Adrenal gland (tissue), 12 donors: Measurements from ENCODE around the gene HSFX2. TPM values are rescaled to one million over a fixed set of nuclear protein-coding genes. Genes with fewer than 3 reads are reported as not detected.
"Not testable (repeated sequence)": the region's sequence is repeated elsewhere in the genome, so short reads cannot be mapped to it uniquely, and the experiment has no call there.

Experiments
- DNase-seq, 7 donors: peaks; one replicate each; pipeline ENCODE4 v3.0.0-alpha.2; 2019 to 2020
- H3K27ac ChIP-seq, 5 donors: fragments of 200-600 bp; sonication (generic) in 4 of 5; 1 replicate in 3 of 5; 2 replicates in 2 of 5; pipeline versions ENCODE4 v1.5.1 to v1.8.0; 2016 to 2020; ENCODE audit warnings: mild to moderate bottlenecking in 1 of 5
- H3K27me3 ChIP-seq: fragments of 200-600 bp; 2 replicates; pipeline ENCODE4 v1.8.0; 2021
- H3K36me3 ChIP-seq, 2 donors: fragments of 200-600 bp; replicated peaks in 1 of 2; 1 replicate in 1 of 2; 2 replicates in 1 of 2; pipeline versions ENCODE4 v1.5.1 to v1.8.0; 2018 to 2022
- H3K4me1 ChIP-seq, 2 donors: fragments of 200-600 bp; replicated peaks in 1 of 2; 1 replicate in 1 of 2; 2 replicates in 1 of 2; pipeline versions ENCODE4 v1.5.1 to v1.8.0; 2018 to 2021
- H3K4me3 ChIP-seq, 4 donors: fragments of 200-600 bp; sonication (generic) in 3 of 4; one replicate each; pipeline ENCODE4 v1.5.1; 2016 to 2018
- H3K9me3 ChIP-seq, 3 donors: fragments of 200-600 bp; sonication (generic) in 1 of 3; replicated peaks in 1 of 3; 1 replicate in 2 of 3; 2 replicates in 1 of 3; pipeline versions ENCODE4 v1.5.1 to v1.8.0; 2016 to 2021
- CTCF ChIP-seq, 6 experiments: fragments of 450-650 bp in 4 of 6; fragments of 200-600 bp in 2 of 6; sonication (generic) in 1 of 6; IDR thresholded peaks; 1 replicate in 5 of 6; 2 replicates in 1 of 6; pipeline versions ENCODE4 v1.5.1 to v1.8.0; 2016 to 2021; ENCODE audit warnings: antibody characterized with exemption in 6 of 6, mild to moderate bottlenecking in 2 of 6, moderate library complexity in 1 of 6
- POLR2A ChIP-seq, 2 donors: fragments of 450-650 bp; IDR thresholded peaks; one replicate each; pipeline ENCODE4 v1.6.1; 2017; ENCODE audit warnings: antibody characterized with exemption in 2 of 2, mild to moderate bottlenecking in 2 of 2, moderate library complexity in 1 of 2
- WGBS, 4 donors: extraction: QIAGEN DNeasy Blood & Tissue Kit in 2 of 4; methylation state at CpG; one replicate each; pipeline versions ENCODE4 v1.1.5 to v1.1.7; 2013 to 2017; 5-methylcytosine and 5-hydroxymethylcytosine counted together
- intact Hi-C, 2 donors: fragments of 100-400 bp; cut with DNase I; formaldehyde crosslinking; loops; one replicate each; pipeline versions ENCODE4 v1.14.1 to v1.15.0; 2022 to 2023
- polyA plus RNA-seq, 3 donors: library from polyadenylated mRNA; stranded (reverse); fragments of 200-250 nt in 2 of 3; fragments of 350-450 nt in 1 of 3; fragmentation: Illumina TruSeq in 1 of 3; extraction: RNeasy Lipid Tissue Mini Kit (QIAGEN cat#74804) in 1 of 3; gene quantifications; one replicate each; pipeline ENCODE4 v1.2.3, GENCODE V29; 2013 to 2014
- total RNA-seq, 9 donors: library from RNA; depleted of rRNA in 4 of 9; stranded (reverse); fragments of >200 nt in 4 of 9; fragments of 120-200 nt in 1 of 9; fragmentation: NEBNext Ultra II Directional in 1 of 9; extraction: Animal tissue kit (Norgen Biotek cat#: 25700) in 1 of 9; gene quantifications; one replicate each; pipeline versions ENCODE4 v1.1.0 to v1.2.4, GENCODE V29; 2013 to 2023
- donor health status: healthy with polysubstance abuse.
- donor health status: Bipolar disorder and iron deficiency.
- donor health status: DM: yes; HTN: yes; CAD: no.
- donor health status: DM: no; HTN: no; CAD: no.
- donor health status: DM: no; HTN: no; CAD: no.
- donor health status: DM: yes; HTN: yes; CAD: no.

Gene HSFX2
- total and polyA plus RNA-seq, 12 donors = 0.18 to 2.5 (median 1.2) TPM; not detected in 8

GRCh38 chrX:149629730-149630387 is 34.7 kb upstream of the HSFX2 start:
- intact Hi-C loops = no loop called here
- no peak for TF ChIP-seq POLR2A (IDR thresholded peaks at IDR 0.05)
- TF ChIP-seq CTCF (IDR thresholded peaks at IDR 0.05) = no peak
- 44 to 66% (median 57%) methylated on average over 4 to 5 of the region's 5 CpGs for WGBS, 4 donors
- DNase-seq = no peak
- H3K36me3 ChIP-seq = no peaks in the 10 kb centered on the region
- no peaks in the 10 kb centered on the region for H3K9me3 ChIP-seq
- H3K27ac ChIP-seq = peak overlapping the region in 3 of 5 donors; percentile 64 to 77 (median 73)
- peaks cover 7 to 21% of the 10 kb centered on the region in 2 donors for H3K4me1 ChIP-seq
- no peaks in the 10 kb centered on the region for H3K27me3 ChIP-seq
- H3K4me3 ChIP-seq = peak overlapping the region in 1 of 4 donors; percentile 76

- H3K36me3 ChIP-seq = no peaks in the 10 kb centered on the region
- intact Hi-C loops = no loop called here
- 40 to 82% (median 63%) methylated on average over 1 to 2 of the region's 2 CpGs for WGBS, 4 donors
- no peaks in the 10 kb centered on the region for H3K9me3 ChIP-seq
- H3K4me3 ChIP-seq = no peak overlapping the region
- H3K4me1 ChIP-seq = peaks cover 7 to 21% of the 10 kb centered on the region in 2 donors
- DNase-seq = no peak
- H3K27ac ChIP-seq = no peak overlapping the region
- H3K27me3 ChIP-seq = no peaks in the 10 kb centered on the region
- TF ChIP-seq POLR2A (IDR thresholded peaks at IDR 0.05) (no peak), CTCF (IDR thresholded peaks at IDR 0.05) (no peak)
Measured at GRCh38 chrX:149628768-149629167, 33.7 kb upstream of the HSFX2 start.

GRCh38 chrX:149628280-149628679 is 33.2 kb upstream of the HSFX2 start:
- Histone ChIP-seq H3K9me3 (no peaks in the 10 kb centered on the region), H3K27me3 (no peaks in the 10 kb centered on the region), H3K27ac (no peak overlapping the region), H3K4me1 (peaks cover 7 to 21% of the 10 kb centered on the region in 2 donors), H3K4me3 (no peak overlapping the region), H3K36me3 (no peaks in the 10 kb centered on the region)
- DNase-seq = no peak
- intact Hi-C loops = no loop called here
- no peak for TF ChIP-seq POLR2A (IDR thresholded peaks at IDR 0.05)
- no peak for TF ChIP-seq CTCF (IDR thresholded peaks at IDR 0.05)
- WGBS, 4 donors = 60 to 89% (median 84%) methylated on average over 1 to 3 of the region's 3 CpGs

GRCh38 chrX:149626829-149627228 is 31.7 kb upstream of the HSFX2 start:
- H3K27me3 ChIP-seq, intact Hi-C loops, H3K9me3 ChIP-seq, H3K4me3 ChIP-seq, H3K27ac ChIP-seq, H3K36me3 ChIP-seq: not testable (repeated sequence)
- H3K4me1 ChIP-seq = peaks cover 7 to 21% of the 10 kb centered on the region in 2 donors
- peak in 2 of 7 donors; percentile 19 to 24 for DNase-seq
- WGBS, 4 donors = 18 to 57% (median 41%) methylated on average over 5 to 8 of the region's 8 CpGs

- DNase-seq, H3K4me1 ChIP-seq, H3K9me3 ChIP-seq, intact Hi-C loops, H3K4me3 ChIP-seq, H3K36me3 ChIP-seq, H3K27ac ChIP-seq, H3K27me3 ChIP-seq: not testable (repeated sequence)
- WGBS, 4 donors = 88% methylated on average over 1 of the region's 1 CpG; no CpG with 5 or more reads in 3 of the 4 donors
Measured at GRCh38 chrX:149619662-149620061, 24.5 kb upstream of the HSFX2 start.
